A172 (cell line): ENCODE data around the gene PPP1R13B. TPM values are rescaled to one million over a fixed set of nuclear protein-coding genes. Genes with fewer than 3 reads are reported as not detected.

Source experiments
- DNase-seq: peaks from one replicate; pipeline ENCODE4 v3.0.0-alpha.2; 2015; ENCODE audit warnings: low spot score
- total RNA-seq: library from RNA; depleted of rRNA; stranded (reverse); fragments of >200 nt; shearing (Covaris generic); gene quantifications from 2 replicates; pipeline ENCODE4 v1.2.3, GENCODE V29; 2014; rRNA removed

The PPP1R13B gene
- total RNA-seq, 1 experiment from 2014 or later = 4.8 TPM

DNA sequence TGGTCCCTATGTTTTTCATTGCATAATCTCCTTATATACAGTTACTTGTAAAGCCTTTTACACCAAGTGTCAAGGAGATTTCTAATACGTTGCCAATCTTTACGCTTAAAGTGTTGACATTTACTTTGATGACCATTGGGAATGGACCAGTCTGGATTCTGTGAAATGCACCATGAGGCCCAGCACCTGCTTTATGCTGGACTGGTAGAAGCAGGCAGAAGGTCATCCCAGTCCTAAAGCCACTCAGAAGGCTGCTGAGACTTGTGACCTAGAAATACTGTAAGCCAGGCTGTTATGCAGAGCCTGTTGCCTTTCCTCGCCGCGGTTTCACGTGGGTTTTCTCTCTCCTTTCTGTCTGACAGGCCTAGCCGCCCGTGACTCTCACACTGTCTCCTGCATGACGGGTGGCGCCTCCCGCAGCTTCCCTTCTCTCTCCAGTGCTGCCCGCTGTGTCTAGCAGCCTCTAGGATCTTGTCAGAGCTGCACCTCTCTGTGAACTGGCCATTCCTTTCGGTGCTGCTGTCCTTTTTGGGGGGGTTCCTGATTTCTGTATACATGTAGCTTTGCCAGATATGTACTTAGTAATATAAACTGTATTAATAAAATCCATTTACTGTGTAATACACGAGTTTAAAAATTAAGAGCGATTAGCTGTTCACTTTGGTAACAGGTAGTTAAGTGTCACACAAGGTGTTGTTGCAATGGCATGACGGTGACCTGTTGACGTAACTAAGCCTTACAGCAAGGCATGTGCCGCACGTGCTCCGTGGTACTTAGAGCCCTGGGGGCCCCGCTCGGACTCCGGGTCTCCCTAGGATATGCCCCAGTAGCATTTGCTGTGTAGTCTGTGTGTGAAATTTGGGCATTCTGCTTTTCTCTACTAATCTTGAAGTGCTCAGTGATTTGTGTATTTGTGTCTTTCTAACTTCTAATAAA lies 161.8 kb downstream of the PPP1R13B start:
- DNase-seq = no peak

DNA sequence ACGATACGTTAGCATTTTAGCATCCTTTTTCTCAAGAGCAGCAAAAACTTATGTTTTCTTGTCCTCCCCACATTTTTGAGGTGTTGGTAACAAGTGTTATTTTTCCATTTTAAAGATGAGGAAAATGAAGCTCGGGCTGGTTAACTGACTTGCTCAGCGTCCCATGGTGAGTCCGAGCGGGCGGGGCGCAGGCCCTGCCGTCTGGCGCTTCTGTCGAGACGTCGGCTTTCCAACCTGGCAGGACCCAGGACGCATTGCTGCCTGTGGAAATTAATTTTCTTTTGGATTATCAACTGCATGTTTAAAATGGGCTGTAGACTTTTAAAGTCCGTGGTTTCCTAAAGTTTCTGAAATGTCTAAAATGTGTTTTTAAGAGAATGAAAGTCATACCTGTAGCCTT lies 162.5 kb downstream of the PPP1R13B start:
- no peak for DNase-seq

DNA sequence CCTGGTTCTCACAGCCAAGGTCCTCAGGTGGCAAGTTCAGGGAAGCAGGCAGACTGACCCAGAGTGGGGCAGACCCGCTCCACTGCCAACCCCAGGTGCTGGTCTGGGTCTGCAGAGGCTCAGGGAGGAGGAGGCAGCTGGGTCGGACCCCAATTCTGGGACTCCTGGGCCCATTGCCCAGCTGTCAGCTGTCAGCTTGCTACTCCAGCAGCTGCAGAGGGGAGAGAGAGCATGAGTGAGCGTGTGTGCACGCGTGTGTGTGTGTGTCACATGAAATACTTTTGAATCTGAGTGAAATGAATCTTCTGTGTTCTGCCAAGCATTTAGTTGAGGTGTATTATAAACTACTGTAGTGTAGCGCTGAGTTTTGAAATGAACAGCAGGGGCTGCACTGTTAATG lies 162.9 kb downstream of the PPP1R13B start:
- DNase-seq = no peak

Other genes starting within 250 kb of the PPP1R13B start
- gene KLC1, start 218.4 kb downstream of the PPP1R13B start, total RNA-seq = 166 and 174 TPM in 2 replicates
- 24.4 and 24.5 TPM in 2 replicates for gene XRCC3, start 132.1 kb downstream of the PPP1R13B start, total RNA-seq
- 47.5 and 57.4 TPM in 2 replicates for gene ZFYVE21, start 131.8 kb downstream of the PPP1R13B start, total RNA-seq
- gene TDRD9, start 80.9 kb upstream of the PPP1R13B start, total RNA-seq = not detected in 2 replicates
- not detected in 2 replicates for gene RD3L, start 95.0 kb upstream of the PPP1R13B start, total RNA-seq
- gene ASPG, start 238.1 kb upstream of the PPP1R13B start, total RNA-seq = not detected in 2 replicates